Activated CD4-positive, alpha-beta T cell treated with anti-CD3 and anti-CD28 coated beads for 48 hours (primary cell): ENCODE data around the gene TAF1A.

Experiments used
- DNase-seq: peaks from one replicate; pipeline ENCODE4 v3.0.0-alpha.2; 2020

The TAF1A gene

GRCh38 chr1:222529916-222530315 is 59.8 kb downstream of the TAF1A start:
- DNase-seq = no peak

GRCh38 chr1:222529181-222529580 is 60.6 kb downstream of the TAF1A start:
- no peak for DNase-seq

GRCh38 chr1:222525951-222526350 is 63.8 kb downstream of the TAF1A start:
- DNase-seq = no peak

GRCh38 chr1:222523852-222524251 is 65.9 kb downstream of the TAF1A start:
- no peak for DNase-seq

- DNase-seq = no peak
These were observed 67.4 kb downstream of the TAF1A start for GRCh38 chr1:222522105-222522915.

GRCh38 chr1:222521299-222522104 is 68.2 kb downstream of the TAF1A start:
- DNase-seq = no peak
